Psoas muscle (tissue), 8 donors: Measurements from ENCODE around the gene ADARB1. TPM values are rescaled to one million over a fixed set of nuclear protein-coding genes. Genes with fewer than 3 reads are reported as not detected.

ENCODE experiments used
- ATAC-seq, 4 donors: fragments of 200-7000 bp; cut with Tn5 transposase; one replicate each; pipeline ENCODE4 v1.9.1; 2020; ENCODE audit warnings: moderate library complexity in 3 of 4, mild to moderate bottlenecking in 2 of 4
- DNase-seq, 2 donors: peaks; one replicate each; pipeline ENCODE4 v3.0.0-alpha.2; 2020
- H3K27ac ChIP-seq: fragments of 200-600 bp; one replicate; pipeline ENCODE4 v1.8.0; 2022
- H3K27me3 ChIP-seq, 3 donors: fragments of 200-600 bp in 1 of 3; one replicate each; pipeline versions ENCODE4 v1.6.1 to v1.8.0; 2013 to 2022; ENCODE audit warnings: low read length in 2 of 3, mild to moderate bottlenecking in 2 of 3, moderate library complexity in 1 of 3; ENCODE audit not compliant: insufficient read depth in 3 of 3
- H3K36me3 ChIP-seq, 2 donors: fragments of 200-600 bp in 1 of 2; one replicate each; pipeline versions ENCODE4 v1.6.1 to v1.8.0; 2013 to 2022; ENCODE audit warnings: low read depth in 1 of 2, mild to moderate bottlenecking in 1 of 2, moderate library complexity in 1 of 2; ENCODE audit not compliant: insufficient read depth in 1 of 2
- H3K4me1 ChIP-seq: fragments of 200-600 bp; one replicate; pipeline ENCODE4 v1.8.0; 2022
- H3K4me3 ChIP-seq: fragments of 200-600 bp; one replicate; pipeline ENCODE4 v1.8.0; 2022; ENCODE audit warnings: mild to moderate bottlenecking
- H3K9me3 ChIP-seq: fragments of 200-600 bp; one replicate; pipeline ENCODE4 v1.8.0; 2022
- CTCF ChIP-seq: fragments of 200-600 bp; IDR thresholded peaks from one replicate; pipeline ENCODE4 v1.8.0; 2022; ENCODE audit warnings: antibody characterized with exemption
- WGBS, 3 donors: extraction: QIAGEN DNeasy Blood & Tissue Kit; methylation state at CpG; one replicate each; pipeline versions ENCODE4 v1.1.6 to v1.1.7; 2013; 5-methylcytosine and 5-hydroxymethylcytosine counted together
- intact Hi-C, 2 donors: fragments of 100-400 bp; cut with DNase I; formaldehyde crosslinking; loops; one replicate each; pipeline versions ENCODE4 v1.11.0 to v1.14.2; 2022
- polyA plus RNA-seq, 3 donors: library from polyadenylated mRNA; stranded (reverse); fragments of 200-250 nt; gene quantifications; one replicate each; pipeline ENCODE4 v1.2.3, GENCODE V29; 2013
- total RNA-seq, 4 donors: library from RNA; stranded (reverse); fragmentation: NEBNext Ultra II Directional in 2 of 4; extraction: Animal tissue kit (Norgen Biotek cat#: 25700) in 2 of 4; gene quantifications; one replicate each; pipeline versions ENCODE4 v1.2.1 to v1.2.4, GENCODE V29; 2021 to 2023
- donor health status: healthy with polysubstance abuse.
- donor health status: DM: no; HTN: no; CAD: no; lungs with moderate emphysema.
- donor health status: Bipolar disorder and iron deficiency.
- donor health status: healthy.
- donor health status: DM: yes; HTN: yes; CAD: no.
- donor health status: DM: no; HTN: no; CAD: no.
- donor health status: DM: no; HTN: no; CAD: no.
- donor health status: DM: yes; HTN: yes; CAD: no.

The ADARB1 gene
- total and polyA plus RNA-seq, 7 donors, result 3.8 to 22.7 (median 6.9) TPM

- no peak for TF ChIP-seq CTCF
- 79 to 91% (median 89%) methylated on average over 11 of the region's 11 CpGs for WGBS, 3 donors
- DNase-seq (no peak), ATAC-seq (no peak)
- no peak overlapping the region for H3K4me3 ChIP-seq
- H3K4me1 ChIP-seq, result no peaks in the 10 kb centered on the region
- intact Hi-C loops, result no loop called here
- peaks cover 0 to 56% of the 10 kb centered on the region in 2 donors for H3K36me3 ChIP-seq
- no peaks in the 10 kb centered on the region for H3K9me3 ChIP-seq
- H3K27me3 ChIP-seq, result peaks cover 0 to 3% (median 0%) of the 10 kb centered on the region in 3 donors
- no peak overlapping the region for H3K27ac ChIP-seq
Measured at GRCh38 chr21:45262616-45263015, 188.2 kb downstream of the ADARB1 start.

- Histone ChIP-seq H3K4me1 (no peaks in the 10 kb centered on the region), H3K4me3 (no peak overlapping the region), H3K27ac (no peak overlapping the region), H3K9me3 (no peaks in the 10 kb centered on the region), H3K36me3 (peaks cover 0 to 58% of the 10 kb centered on the region in 2 donors), H3K27me3 (no peaks in the 10 kb centered on the region)
- TF ChIP-seq CTCF, result no peak
- intact Hi-C loops, result no loop called here
- DNase-seq (no peak), ATAC-seq (no peak)
- 87 to 94% (median 94%) methylated on average over 6 of the region's 6 CpGs for WGBS, 3 donors
Measured at GRCh38 chr21:45263534-45263933, 189.2 kb downstream of the ADARB1 start.

- H3K36me3 ChIP-seq, result peaks cover 0 to 58% of the 10 kb centered on the region in 2 donors
- whole genome bisulfite sequencing, 3 donors, result 89 to 92% (median 89%) methylated on average over 23 of the region's 23 CpGs
- no peaks in the 10 kb centered on the region for H3K9me3 ChIP-seq
- H3K27me3 ChIP-seq, result no peaks in the 10 kb centered on the region
- DNase-seq, result no peak
- no peak for ATAC-seq
- intact Hi-C loops, result no loop called here
- no peaks in the 10 kb centered on the region for H3K4me1 ChIP-seq
- no peak overlapping the region for H3K4me3 ChIP-seq
- no peak for TF ChIP-seq CTCF
- no peak overlapping the region for H3K27ac ChIP-seq
Measured at GRCh38 chr21:45264146-45264911, 189.9 kb downstream of the ADARB1 start.

- no peaks in the 10 kb centered on the region for H3K4me1 ChIP-seq
- H3K36me3 ChIP-seq, result peaks cover 0 to 64% of the 10 kb centered on the region in 2 donors
- ATAC-seq (no peak), DNase-seq (peak in 1 of 2 donors; percentile 39)
- 89 to 93% (median 93%) methylated on average over 34 of the region's 34 CpGs for WGBS, 3 donors
- no peaks in the 10 kb centered on the region for H3K27me3 ChIP-seq
- H3K9me3 ChIP-seq, result no peaks in the 10 kb centered on the region
- intact Hi-C loops, result loop anchor here in 1 of 2 donors (5.0 kb wide), 1 partner anchor 1228 kb away; no protein-coding TSS in a partner anchor
- H3K4me3 ChIP-seq, result no peak overlapping the region
- no peak for TF ChIP-seq CTCF
- H3K27ac ChIP-seq, result no peak overlapping the region
Measured at GRCh38 chr21:45264912-45265515, 190.6 kb downstream of the ADARB1 start.
